Skin of body (tissue), 2 donors: Measurements from ENCODE around the gene STMND1. TPM values are rescaled to one million over a fixed set of nuclear protein-coding genes. Genes with fewer than 3 reads are reported as not detected.
"Not testable (repeated sequence)": the region's sequence is repeated elsewhere in the genome, so short reads cannot be mapped to it uniquely, and the experiment has no call there.

Source experiments
- DNase-seq: peaks from one replicate; lab custom pipeline; 2025; lab: John Stamatoyannopoulos, UW
- total RNA-seq: library from RNA; depleted of rRNA; stranded (reverse); fragments of >200 nt; gene quantifications from one replicate; pipeline ENCODE4 v1.2.3, GENCODE V29; 2014

Gene STMND1
- not detected for total RNA-seq

- no peak for DNase-seq
These were observed at the start of gene STMND1 for GRCh38 chr6:17101422-17102257. STMND1 (plus strand) TSS chr6:17102050; CDS start chr6:17102258, 208 bp downstream.

GRCh38 chr6:17054647-17055046, 47.2 kb upstream of the STMND1 start:
- no peak for DNase-seq

- DNase-seq: no peak
These were observed 44.5 kb upstream of the STMND1 start for GRCh38 chr6:17057322-17057721.

- DNase-seq: no peak
These were observed 43.3 kb upstream of the STMND1 start for GRCh38 chr6:17058550-17058949.

GRCh38 chr6:17059022-17059421, 42.8 kb upstream of the STMND1 start:
- no peak for DNase-seq

- DNase-seq: no peak
These were observed 42.0 kb upstream of the STMND1 start for GRCh38 chr6:17059850-17060249.

- no peak for DNase-seq
These were observed 40.8 kb upstream of the STMND1 start for GRCh38 chr6:17061097-17061496.

- DNase-seq: no peak
These were observed 38.9 kb upstream of the STMND1 start for GRCh38 chr6:17062871-17063440.

GRCh38 chr6:17064975-17065374, 36.9 kb upstream of the STMND1 start:
- DNase-seq: no peak

GRCh38 chr6:17066610-17067009, 35.2 kb upstream of the STMND1 start:
- no peak for DNase-seq

GRCh38 chr6:17068972-17069371, 32.9 kb upstream of the STMND1 start:
- not testable (repeated sequence) for DNase-seq

- DNase-seq: not testable (repeated sequence)
These were observed 31.4 kb upstream of the STMND1 start for GRCh38 chr6:17070400-17070799.

GRCh38 chr6:17073596-17073995, 28.3 kb upstream of the STMND1 start:
- not testable (repeated sequence) for DNase-seq

GRCh38 chr6:17081273-17081672, 20.6 kb upstream of the STMND1 start:
- no peak for DNase-seq

- no peak for DNase-seq
These were observed 19.9 kb upstream of the STMND1 start for GRCh38 chr6:17081860-17082508.

- no peak for DNase-seq
These were observed 18.5 kb upstream of the STMND1 start for GRCh38 chr6:17083397-17083796.

GRCh38 chr6:17086469-17086868, 15.4 kb upstream of the STMND1 start:
- peak; percentile 47 for DNase-seq

- DNase-seq: no peak
These were observed 13.7 kb upstream of the STMND1 start for GRCh38 chr6:17088091-17088611.

- no peak for DNase-seq
These were observed 10.7 kb upstream of the STMND1 start for GRCh38 chr6:17091122-17091521.

- no peak for DNase-seq
These were observed 8.2 kb upstream of the STMND1 start for GRCh38 chr6:17093686-17094085.

- DNase-seq: peak; percentile 37
These were observed 5.8 kb upstream of the STMND1 start for GRCh38 chr6:17096096-17096495.

GRCh38 chr6:17096652-17097051, 5.2 kb upstream of the STMND1 start:
- DNase-seq: peak; percentile 28
